ENCODE results near the gene PTPRD. TPM values are rescaled to one million over a fixed set of nuclear protein-coding genes. Genes with fewer than 3 reads are reported as not detected.

The PTPRD gene
- polyA plus RNA-seq, 4 donors = 99.8 to 230 (median 118) TPM

DNA sequence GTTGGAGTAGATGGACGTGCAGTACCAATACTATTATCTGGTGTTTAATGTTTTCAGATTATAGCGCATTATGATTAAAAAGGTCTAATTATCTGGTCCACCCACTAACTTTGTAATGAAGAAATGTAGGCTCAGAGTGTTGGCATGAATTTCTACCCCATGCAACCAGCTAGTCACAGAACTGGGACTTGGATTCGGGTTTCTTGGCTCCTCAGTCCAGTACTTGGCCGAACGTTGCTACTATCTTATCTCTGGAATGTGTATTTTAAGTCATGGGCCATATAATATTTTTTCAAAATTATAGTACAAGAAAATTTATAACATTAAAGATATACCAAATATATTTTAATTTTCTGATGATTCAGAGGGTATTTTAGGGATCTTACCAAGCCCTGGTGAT, 2155.7 kb downstream of the PTPRD start:
- DNase-seq (ENCODE audit: low read depth in 4 of 4, low spot score in 3 of 4) = no peak

DNA sequence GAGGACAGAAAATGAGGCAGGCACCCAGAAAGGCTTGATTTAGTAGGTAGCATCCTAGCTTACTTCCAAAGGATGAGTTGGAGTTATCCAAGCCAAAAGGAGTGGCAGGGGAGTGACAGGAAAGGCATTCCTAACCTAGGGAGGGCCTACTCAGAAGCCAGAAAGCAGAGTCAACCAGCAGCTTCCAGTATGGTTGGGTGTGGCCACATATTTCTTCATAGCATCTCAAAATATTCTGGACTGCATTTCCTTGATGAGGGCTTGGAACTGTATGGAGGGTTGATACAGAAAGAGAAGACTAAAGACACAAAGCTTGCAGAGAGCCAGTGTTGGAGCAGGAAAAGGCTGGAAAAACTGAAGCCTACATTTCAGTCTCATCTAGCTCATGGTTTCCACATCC, 2156.5 kb downstream of the PTPRD start:
- DNase-seq (ENCODE audit: low read depth in 4 of 4, low spot score in 3 of 4) = no peak

DNA sequence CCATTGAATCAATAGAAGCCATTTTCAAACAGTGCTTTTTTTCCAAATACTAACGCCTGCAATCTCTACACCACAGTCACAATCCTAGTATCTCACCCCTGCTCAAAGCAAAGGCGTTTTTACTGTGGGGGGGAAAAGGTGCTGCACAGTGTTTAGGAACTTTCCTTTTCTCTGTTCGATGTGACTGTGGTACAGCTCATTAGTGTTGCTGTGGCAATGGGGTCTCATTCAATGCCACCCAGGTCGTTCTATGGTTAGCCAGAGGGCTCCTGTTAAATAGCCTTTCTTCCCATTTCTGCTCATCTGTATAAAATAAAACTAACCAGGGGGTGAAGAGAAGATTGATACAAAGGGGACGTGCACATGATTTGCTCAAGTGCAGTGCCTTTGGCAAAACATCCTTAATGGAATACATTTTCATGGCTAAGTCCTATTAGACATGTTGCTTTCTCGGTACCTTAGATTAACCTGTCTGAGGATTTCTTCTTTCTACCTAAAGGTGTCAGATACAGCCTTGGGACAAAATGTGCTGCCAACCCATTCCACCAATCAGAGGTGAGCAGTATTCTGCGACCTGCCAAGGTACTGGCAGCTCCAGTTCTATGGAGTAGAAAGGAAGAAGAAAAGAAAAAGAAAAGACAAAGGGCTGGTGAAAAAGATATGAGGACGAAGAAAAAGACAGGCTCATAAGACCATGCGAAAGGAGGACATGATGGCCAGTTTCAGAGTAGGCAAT, 2161.8 kb downstream of the PTPRD start:
- no peak for DNase-seq (ENCODE audit: low read depth in 4 of 4, low spot score in 3 of 4)

DNA sequence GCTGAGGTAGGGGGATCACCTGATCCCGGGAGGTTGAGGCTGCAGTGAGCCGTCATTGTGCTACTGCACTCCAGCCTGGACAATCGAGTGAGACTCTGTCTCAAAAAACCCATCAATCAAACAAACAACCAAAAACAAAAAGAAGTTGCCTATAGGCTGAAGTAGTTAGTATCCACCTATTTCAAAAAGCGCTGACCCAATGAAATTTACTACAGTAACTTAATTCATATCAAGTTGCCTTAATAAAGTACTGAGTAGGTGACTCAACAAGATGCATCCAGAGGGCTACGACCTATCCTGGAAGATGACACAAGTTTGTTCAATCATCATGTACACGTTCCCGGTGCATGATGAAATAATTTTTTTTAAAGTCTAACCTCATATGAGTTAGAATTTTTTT, 2164.6 kb downstream of the PTPRD start:
- DNase-seq (ENCODE audit: low read depth in 4 of 4, low spot score in 3 of 4) = no peak

DNA sequence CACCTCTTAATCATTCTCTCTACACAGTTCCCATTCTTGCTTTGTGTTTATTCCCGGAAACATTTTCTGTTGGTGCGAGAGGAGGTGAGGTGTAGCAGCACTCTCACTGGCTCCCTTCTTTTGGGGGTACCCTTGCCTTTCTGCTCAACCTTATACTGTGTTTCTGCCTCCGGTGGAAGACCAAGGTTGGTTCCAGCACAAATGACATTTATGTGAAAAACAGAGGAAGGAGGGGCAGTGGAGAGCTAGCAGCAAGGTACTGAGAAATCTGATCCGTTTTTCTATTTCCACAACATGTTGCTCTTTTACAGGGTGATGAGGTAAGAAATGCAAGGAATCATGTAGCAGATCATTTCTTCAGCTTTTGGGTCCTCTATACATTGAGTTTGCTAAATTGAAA, 2165.2 kb downstream of the PTPRD start:
- no peak for DNase-seq (ENCODE audit: low read depth in 4 of 4, low spot score in 3 of 4)

DNA sequence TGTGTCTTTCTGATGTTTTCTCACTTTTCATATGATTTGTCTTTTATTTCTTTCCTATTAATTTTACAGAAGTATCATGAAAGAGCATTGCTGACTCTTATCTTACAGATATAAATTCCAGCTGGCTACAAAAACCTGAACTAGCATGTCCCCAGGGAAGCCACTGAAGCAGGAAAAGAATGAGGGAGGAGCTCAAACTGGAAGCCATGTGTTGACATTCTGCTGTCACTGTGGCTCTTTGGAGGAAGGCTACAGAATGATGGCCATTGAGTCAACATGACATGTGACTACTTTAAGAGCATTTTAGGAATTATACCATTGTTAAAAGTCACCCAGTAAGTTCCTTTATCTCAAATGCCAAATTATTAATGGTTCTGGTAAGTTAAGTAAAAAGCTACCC, 2174.9 kb downstream of the PTPRD start:
- DNase-seq (ENCODE audit: low read depth in 4 of 4, low spot score in 3 of 4) = no peak

DNA sequence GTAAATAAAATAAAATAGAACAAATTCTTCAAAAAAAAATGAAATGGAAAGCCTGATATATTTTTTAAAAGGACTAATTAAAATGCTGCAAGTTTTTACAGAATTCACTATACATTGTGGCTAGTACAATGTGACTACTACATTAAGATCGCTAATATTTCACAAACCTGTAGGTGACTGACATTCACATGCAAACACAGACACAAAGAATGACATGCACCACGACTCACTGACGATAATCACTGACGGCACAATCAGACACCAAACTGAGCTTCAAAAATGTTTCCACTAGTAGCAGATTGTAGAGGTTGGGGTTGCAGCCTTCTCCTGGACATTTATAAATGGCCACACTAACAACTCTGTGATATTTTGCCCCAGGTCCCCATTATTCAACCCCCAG, 2175.5 kb downstream of the PTPRD start:
- DNase-seq (ENCODE audit: low read depth in 4 of 4, low spot score in 3 of 4) = no peak

DNA sequence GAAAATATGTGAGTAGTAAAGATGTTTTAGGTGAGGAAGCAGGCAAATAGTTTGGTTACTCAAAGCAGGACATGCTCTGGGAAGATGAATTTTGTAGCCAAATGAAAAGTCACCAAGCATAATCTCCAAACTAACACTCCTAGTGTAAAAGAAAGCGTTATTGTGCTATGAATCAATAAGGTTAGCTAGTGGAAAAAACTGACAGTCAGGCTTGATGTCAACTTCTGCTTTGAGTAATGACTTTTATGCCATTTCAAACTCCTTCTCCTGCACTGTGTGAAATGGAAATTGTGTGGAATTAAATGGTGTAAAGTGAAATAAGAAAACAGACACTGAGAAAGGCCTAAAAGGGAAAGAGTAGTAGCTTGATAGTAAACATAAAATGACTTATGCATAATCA, 2176.0 kb downstream of the PTPRD start:
- DNase-seq (ENCODE audit: low read depth in 4 of 4, low spot score in 3 of 4) = no peak

DNA sequence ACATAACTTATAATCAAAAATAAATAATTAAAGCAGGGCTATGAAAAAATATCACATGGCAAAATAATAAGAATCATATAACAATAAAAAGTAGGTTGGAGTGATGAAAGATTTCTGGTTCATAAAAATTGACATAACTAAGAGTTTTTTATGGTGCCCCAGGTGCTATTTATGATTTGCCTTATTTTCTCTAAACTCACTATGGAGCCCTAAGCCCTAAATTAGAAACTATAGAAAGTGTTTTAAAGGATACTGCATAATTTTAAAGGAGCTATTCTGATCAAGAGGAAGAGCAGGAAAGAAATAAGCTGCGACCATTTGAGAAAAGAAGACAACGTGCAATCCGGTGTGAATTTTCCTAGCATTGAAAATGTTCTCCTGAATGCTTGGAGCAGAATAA, 2178.2 kb downstream of the PTPRD start:
- no peak for DNase-seq (ENCODE audit: low read depth in 4 of 4, low spot score in 3 of 4)

DNA sequence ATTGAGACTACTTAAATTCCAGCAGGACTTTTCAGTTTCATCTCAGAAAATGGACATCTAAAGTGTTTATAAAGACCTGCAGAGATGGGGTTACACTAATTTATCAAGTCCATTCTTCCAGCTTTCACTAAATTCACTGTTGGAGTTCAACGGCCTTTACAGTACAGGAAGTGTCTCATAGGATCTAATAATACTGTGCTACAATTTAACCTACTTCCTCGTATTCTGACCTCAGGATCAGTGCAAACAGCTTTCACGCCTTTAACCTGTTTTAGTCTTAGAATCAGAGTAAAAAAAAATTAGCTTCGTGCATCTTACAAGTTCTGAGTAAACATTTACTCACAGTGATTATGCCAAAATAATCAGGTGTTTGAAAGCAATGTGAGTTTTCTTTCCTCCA, 2180.6 kb downstream of the PTPRD start:
- DNase-seq (ENCODE audit: low read depth in 4 of 4, low spot score in 3 of 4) = no peak

DNA sequence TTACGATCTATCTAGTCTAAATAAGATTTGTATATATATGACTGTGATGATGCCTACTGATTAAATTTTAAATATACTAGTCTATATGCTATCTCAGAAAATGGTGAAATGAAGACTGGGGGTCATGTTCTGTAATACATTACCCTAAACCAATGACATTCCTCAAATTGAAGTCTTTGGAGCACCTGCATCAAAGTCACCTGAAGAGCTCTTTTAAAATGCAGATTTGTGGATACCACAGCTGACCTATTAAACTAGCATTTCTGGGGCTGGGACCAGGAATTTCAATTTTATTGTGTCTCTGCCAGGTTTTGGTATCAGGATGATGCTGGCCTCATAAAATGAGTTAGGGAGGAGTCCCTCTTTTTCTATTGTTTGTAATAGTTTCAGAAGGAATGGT, 2181.3 kb downstream of the PTPRD start:
- no peak for DNase-seq (ENCODE audit: low read depth in 4 of 4, low spot score in 3 of 4)

DNA sequence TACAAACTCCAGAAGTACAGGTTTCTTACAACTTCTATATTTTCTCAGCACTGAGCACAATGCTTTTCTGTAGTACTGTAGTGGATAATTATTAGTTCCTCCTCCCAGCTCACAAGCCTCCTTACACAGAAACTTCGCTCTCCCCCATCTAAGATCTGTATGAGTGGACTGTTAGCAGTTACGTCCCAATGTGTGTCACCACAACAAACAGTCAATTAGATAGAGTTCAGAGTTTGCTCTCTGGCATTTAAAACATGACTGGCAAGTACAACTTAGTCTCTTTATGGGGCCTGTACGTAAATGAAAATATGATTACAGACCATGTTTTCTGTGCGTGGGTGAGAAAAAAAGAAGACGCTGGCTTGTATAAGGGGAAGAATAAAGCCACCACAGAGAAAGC, 2181.9 kb downstream of the PTPRD start:
- no peak for DNase-seq (ENCODE audit: low read depth in 4 of 4, low spot score in 3 of 4)

DNA sequence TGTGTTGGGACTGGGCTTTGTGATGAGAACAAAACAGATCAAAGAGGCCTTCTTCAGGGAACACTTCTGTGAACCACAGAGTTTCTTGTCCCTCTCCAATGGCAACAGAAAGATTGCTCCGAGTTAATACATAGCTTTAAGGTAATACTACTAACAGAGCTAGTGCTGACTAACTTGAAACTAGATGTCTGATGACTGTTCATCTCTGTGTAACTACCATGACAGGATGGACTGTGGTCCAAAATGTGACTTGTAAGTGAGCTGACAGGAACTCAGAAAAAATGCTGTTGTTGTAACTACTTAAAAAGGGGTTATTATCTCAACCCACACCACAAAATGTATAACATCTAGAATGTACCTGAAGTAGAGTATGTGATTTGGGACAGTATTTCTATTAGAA, 2183.0 kb downstream of the PTPRD start:
- DNase-seq (ENCODE audit: low read depth in 4 of 4, low spot score in 3 of 4) = no peak

DNA sequence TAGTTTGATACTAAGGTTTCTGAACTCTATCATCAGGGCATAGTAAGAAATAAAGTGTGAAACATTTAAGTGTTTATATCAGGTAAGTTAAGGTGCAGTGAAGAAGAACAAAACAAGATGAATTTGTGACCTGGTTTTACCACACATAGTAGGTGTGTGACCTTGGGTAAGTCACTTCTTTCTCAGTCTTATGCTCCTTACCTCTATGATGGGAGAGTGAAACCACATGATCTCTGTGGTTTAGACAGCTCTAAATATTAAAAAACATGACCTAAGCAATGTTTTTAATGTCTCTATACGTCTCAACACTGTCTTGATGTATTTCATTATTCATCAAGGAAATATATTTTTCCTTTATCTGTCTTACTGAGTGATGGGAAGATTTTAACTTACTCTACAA, 2183.6 kb downstream of the PTPRD start:
- no peak for DNase-seq (ENCODE audit: low read depth in 4 of 4, low spot score in 3 of 4)

DNA sequence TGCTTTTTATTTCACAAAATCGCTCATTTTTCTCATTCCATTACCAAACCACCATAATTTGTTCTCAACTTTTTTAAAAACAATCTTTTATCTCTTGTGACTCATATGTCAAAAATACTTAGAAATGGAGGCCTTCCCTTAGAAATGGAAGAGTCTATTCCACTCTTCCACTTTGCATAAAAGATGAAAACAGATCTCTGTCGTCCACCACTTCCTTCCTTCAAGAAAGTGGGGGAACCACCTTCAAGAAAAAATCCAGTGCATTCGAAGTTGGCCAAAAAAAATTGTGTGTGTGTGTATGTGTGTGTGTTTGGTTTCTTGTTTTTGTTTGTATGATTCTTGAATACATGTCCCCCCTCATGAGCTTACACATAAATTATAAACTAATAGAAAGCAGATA, 2184.4 kb downstream of the PTPRD start:
- DNase-seq (ENCODE audit: low read depth in 4 of 4, low spot score in 3 of 4) = no peak

DNA sequence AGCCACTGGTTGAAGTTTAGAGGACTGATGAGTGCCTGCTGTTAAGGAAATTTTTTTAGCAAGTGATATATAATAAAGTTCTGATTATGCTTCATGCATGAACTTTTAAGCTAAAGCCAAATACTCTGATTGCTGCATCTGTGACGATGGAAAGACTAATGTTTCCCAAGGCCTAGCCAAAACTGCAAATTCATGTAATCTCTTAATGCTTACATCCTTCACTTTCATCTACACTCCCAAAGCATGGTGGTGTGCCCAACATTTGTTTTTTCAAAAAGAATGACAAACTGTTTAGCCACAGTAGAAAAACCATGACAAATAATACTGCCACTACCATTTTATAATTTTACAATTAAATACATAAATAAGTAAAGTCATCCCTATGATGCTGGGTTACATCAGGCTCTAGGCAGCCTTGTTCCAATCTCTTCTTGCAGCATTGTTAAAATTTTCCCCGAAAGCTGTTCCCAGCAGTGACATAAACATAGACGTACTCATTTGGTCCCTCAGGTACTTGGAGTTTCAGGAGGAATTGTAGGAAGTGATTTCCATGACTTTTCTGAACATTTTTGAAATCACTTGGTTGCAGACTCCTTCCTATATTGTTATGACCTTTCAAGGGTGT, 2187.9 kb downstream of the PTPRD start:
- DNase-seq (ENCODE audit: low read depth in 4 of 4, low spot score in 3 of 4) = no peak

DNA sequence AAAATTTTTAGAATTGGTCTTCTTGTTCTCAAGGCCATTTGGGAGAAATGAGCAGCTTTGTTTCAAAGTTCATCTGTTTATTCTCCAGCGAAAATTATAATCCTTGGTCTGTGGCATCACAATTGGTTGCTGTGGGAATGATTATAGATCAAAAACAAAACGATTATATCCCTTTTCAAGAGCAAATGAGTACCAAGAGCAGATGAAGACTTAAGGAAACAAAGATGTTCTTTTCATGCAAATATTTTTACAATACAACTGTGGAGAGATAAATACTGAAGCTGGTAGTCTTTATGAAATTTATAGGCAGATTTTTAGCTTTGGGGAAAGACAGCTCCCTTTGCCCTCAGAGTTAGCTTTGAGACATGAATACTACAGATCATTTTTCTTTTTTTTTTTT, 2192.4 kb downstream of the PTPRD start:
- DNase-seq (ENCODE audit: low read depth in 4 of 4, low spot score in 3 of 4) = no peak

DNA sequence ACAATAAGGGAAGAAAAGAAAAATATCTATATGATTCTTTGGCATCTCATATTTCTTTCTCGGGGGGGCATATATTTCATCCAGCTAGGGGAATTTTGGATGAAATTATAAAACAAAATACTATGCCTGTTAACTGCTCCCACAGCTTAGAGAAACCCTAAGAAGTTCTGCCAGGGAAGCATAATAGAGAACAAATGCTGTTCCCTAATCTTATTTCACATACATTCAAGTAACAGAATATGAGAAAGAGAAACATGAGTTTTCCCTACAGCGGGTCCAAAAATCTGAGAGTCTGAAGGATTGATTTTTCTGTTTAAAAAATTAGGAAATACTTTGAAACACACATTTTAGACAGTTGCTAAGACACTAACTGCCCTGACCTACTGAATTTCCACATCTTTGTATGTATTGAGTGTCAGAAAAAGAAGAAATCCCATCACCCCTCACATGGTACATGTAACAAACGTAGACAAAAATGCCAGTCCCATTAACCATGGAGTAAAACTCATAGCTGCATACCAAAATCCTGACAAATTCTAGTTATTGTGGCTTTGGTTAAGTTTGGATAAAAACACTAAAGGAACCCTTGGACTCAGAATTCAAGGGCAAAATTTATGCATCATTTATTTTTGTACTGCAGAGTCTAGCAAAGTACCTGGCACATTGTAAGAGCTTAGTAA, 2193.1 kb downstream of the PTPRD start:
- DNase-seq (ENCODE audit: low read depth in 4 of 4, low spot score in 3 of 4) = no peak

DNA sequence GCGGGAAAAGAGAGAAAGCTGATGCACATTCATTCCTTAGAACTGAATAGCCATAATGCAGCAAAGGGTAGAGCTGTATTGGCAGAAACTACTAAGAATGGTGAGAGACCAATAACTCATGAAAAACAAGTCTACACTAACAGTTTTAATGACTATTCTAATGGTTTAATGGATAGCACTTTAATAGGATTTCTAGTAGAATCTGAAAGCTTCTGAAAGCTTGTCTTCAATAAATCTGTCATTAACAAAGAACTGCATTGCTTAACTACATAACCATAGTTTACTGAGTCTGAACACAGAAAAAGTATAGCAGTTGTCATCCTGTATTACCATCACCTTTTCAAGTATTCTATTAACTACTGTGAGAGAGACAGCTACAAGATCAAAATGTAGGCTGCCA, 2195.5 kb downstream of the PTPRD start:
- DNase-seq (ENCODE audit: low read depth in 4 of 4, low spot score in 3 of 4) = no peak

DNA sequence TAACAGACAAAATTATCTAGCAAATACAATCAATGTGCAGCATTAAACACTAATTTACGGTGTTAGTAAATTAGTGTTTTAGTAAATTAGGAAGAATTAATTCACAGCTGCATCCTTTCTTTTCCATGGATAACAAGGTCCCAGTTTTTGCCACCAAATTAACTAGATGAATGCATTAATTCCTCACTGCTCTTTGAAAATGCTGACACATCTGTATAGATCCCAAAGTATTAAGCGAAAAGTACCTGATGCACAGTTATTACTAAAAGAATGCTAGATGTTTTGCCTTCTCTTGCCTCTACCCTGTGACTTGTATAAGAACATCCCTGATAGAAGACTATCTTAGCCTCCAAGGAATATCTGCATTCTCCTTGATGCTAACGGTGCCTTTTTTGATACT, 2200.5 kb downstream of the PTPRD start:
- no peak for DNase-seq (ENCODE audit: low read depth in 4 of 4, low spot score in 3 of 4)

DNA sequence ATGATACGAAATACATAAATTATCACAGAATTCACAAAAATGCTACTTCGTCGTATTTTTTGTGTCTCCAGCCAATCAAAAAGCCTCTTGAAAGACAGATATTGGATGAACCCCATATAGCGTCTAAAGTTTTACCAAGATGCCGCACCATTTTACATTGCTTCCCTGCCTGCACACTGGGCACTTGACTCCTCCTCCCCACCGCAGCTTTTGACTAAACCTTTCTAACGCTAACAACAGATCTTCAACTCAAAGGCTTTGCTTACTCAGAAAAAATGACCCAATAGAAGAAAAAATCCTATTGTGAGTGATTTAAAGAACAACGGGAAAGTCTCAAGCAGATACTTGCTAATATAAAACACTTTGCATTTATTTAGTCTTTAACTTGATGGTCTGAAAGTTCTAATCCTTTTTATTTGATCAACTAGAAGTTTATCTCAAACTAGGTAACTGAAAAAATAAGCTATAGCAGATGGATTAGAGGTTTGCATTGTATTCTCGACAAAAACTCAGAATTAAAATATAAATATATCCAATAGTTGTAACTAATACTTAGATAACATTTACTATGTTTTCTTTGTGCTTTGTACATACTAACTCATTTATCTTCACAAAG, 2204.1 kb downstream of the PTPRD start:
- DNase-seq (ENCODE audit: low read depth in 4 of 4, low spot score in 3 of 4) = no peak

Measured in left renal pelvis (tissue), 4 donors.